HL-60 (cell line): ENCODE data around the gene TMC3.

ENCODE experiments used
- DNase-seq, 2 experiments: peaks; one replicate each; pipeline ENCODE4 v3.0.0-alpha.2; 2010 to 2020; ENCODE audit warnings: low read depth in 1 of 2, low spot score in 1 of 2
- H3K27ac ChIP-seq: fragments of 250-450 bp; sonication (Bioruptor Pico); replicated peaks from 2 replicates; pipeline ENCODE4 v1.5.1; 2020; ENCODE audit warnings: mild to moderate bottlenecking, moderate library complexity
- H3K27me3 ChIP-seq: fragments of 250-450 bp; sonication (Bioruptor Pico); 2 replicates; pipeline ENCODE4 v1.5.1; 2021; ENCODE audit warnings: mild to moderate bottlenecking, moderate library complexity; ENCODE audit not compliant: insufficient read depth, poor library complexity, severe bottlenecking
- H3K4me3 ChIP-seq: replicated peaks from 2 replicates; pipeline ENCODE4 v1.5.1; 2011; ENCODE audit warnings: mild to moderate bottlenecking, control low read depth, low read length; ENCODE audit not compliant: insufficient read depth
- GABPA ChIP-seq: IDR thresholded peaks from 2 replicates; pipeline ENCODE4 v1.6.1; 2012; ENCODE audit warnings: low read depth
- POLR2AphosphoS5 ChIP-seq: IDR thresholded peaks from 2 replicates; pipeline ENCODE4 v1.6.1; 2012; ENCODE audit warnings: low read depth
- SPI1 ChIP-seq: IDR thresholded peaks from 2 replicates; pipeline ENCODE4 v1.6.1; 2012; ENCODE audit warnings: low read depth, mild to moderate bottlenecking, borderline replicate concordance
- TF ChIP-seq, protein P1 (sequence below): IDR thresholded peaks from one replicate; pipeline ENCODE4 v1.5.1; 2011; ENCODE audit warnings: low read length, control low read depth, inconsistent platforms; ENCODE audit not compliant: insufficient read depth
- TF ChIP-seq, protein P2 (sequence below): IDR thresholded peaks from 2 replicates; pipeline ENCODE4 v1.6.1; 2012; ENCODE audit warnings: low read depth; ENCODE audit not compliant: insufficient replicate concordance

The TMC3 gene

DNA sequence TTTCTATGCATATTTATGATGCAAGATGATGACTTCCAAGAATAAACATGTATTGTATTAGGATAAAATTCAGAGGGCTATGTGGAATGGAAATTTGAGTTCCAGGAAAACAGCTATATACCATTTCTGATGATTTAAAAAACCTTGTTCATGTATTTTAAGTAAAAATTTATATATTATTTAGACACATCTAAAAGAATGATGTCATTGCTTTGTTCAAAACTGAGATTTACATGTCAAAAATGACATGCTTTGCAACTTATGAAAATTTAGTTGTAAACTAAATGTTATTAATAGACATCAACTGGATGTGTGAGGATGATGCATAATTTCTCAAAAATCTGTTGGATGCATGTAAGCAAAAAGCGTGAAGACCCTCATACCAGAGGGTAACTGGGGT is 52.3 kb downstream of the TMC3 start:
- no peak overlapping the region for H3K4me3 ChIP-seq
- TF ChIP-seq, protein P1, sequence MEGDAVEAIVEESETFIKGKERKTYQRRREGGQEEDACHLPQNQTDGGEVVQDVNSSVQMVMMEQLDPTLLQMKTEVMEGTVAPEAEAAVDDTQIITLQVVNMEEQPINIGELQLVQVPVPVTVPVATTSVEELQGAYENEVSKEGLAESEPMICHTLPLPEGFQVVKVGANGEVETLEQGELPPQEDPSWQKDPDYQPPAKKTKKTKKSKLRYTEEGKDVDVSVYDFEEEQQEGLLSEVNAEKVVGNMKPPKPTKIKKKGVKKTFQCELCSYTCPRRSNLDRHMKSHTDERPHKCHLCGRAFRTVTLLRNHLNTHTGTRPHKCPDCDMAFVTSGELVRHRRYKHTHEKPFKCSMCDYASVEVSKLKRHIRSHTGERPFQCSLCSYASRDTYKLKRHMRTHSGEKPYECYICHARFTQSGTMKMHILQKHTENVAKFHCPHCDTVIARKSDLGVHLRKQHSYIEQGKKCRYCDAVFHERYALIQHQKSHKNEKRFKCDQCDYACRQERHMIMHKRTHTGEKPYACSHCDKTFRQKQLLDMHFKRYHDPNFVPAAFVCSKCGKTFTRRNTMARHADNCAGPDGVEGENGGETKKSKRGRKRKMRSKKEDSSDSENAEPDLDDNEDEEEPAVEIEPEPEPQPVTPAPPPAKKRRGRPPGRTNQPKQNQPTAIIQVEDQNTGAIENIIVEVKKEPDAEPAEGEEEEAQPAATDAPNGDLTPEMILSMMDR = no peak
- TF ChIP-seq POLR2AphosphoS5 (no peak), GABPA (no peak), SPI1 (no peak)
- TF ChIP-seq, protein P2, sequence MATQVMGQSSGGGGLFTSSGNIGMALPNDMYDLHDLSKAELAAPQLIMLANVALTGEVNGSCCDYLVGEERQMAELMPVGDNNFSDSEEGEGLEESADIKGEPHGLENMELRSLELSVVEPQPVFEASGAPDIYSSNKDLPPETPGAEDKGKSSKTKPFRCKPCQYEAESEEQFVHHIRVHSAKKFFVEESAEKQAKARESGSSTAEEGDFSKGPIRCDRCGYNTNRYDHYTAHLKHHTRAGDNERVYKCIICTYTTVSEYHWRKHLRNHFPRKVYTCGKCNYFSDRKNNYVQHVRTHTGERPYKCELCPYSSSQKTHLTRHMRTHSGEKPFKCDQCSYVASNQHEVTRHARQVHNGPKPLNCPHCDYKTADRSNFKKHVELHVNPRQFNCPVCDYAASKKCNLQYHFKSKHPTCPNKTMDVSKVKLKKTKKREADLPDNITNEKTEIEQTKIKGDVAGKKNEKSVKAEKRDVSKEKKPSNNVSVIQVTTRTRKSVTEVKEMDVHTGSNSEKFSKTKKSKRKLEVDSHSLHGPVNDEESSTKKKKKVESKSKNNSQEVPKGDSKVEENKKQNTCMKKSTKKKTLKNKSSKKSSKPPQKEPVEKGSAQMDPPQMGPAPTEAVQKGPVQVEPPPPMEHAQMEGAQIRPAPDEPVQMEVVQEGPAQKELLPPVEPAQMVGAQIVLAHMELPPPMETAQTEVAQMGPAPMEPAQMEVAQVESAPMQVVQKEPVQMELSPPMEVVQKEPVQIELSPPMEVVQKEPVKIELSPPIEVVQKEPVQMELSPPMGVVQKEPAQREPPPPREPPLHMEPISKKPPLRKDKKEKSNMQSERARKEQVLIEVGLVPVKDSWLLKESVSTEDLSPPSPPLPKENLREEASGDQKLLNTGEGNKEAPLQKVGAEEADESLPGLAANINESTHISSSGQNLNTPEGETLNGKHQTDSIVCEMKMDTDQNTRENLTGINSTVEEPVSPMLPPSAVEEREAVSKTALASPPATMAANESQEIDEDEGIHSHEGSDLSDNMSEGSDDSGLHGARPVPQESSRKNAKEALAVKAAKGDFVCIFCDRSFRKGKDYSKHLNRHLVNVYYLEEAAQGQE = no peak
- no peaks in the 10 kb centered on the region for H3K27me3 ChIP-seq
- no peak overlapping the region for H3K27ac ChIP-seq
- no peak for DNase-seq

DNA sequence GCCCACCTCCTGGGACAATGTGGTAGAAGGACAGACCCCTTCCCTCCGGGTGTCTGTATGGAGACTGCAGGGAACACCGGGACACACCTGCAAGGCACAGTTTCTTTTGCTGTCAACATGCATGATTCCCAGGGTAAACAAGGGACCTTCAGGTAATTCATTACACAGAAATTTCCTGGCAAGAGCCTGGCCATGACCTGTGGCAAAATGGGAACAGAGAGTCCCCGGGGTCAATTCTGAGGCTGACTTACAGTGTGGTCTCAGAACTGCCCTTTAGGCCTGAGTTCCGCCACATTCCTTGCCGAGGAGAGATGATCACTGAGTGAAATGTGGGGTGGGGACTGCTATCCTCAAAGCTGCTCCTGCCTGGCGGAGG is 56.4 kb downstream of the TMC3 start:
- Histone ChIP-seq H3K27ac (no peak overlapping the region), H3K4me3 (no peak overlapping the region), H3K27me3 (no peaks in the 10 kb centered on the region)
- no peak for DNase-seq
- TF ChIP-seq GABPA (no peak), POLR2AphosphoS5 (no peak), SPI1 (no peak)
- TF ChIP-seq, protein P2 = no peak
- TF ChIP-seq, protein P1 = no peak

GRCh38 chr15:81316267-81316666 is 57.7 kb downstream of the TMC3 start:
- no peak for TF ChIP-seq POLR2AphosphoS5
- TF ChIP-seq, protein P2 = no peak
- TF ChIP-seq, protein P1 = no peak
- no peak for TF ChIP-seq GABPA
- no peak for TF ChIP-seq SPI1
- no peak overlapping the region for H3K27ac ChIP-seq
- DNase-seq = no peak
- no peak overlapping the region for H3K4me3 ChIP-seq
- no peaks in the 10 kb centered on the region for H3K27me3 ChIP-seq
